Measurements from ENCODE around the gene AMDHD2. TPM values are rescaled to one million over a fixed set of nuclear protein-coding genes. Genes with fewer than 3 reads are reported as not detected.
"Not testable (repeated sequence)": the region's sequence is repeated elsewhere in the genome, so short reads cannot be mapped to it uniquely, and the experiment has no call there.

The AMDHD2 gene
- total and polyA plus RNA-seq, 2 experiments from 2014 or later: 20.2 to 68.1 TPM

DNA sequence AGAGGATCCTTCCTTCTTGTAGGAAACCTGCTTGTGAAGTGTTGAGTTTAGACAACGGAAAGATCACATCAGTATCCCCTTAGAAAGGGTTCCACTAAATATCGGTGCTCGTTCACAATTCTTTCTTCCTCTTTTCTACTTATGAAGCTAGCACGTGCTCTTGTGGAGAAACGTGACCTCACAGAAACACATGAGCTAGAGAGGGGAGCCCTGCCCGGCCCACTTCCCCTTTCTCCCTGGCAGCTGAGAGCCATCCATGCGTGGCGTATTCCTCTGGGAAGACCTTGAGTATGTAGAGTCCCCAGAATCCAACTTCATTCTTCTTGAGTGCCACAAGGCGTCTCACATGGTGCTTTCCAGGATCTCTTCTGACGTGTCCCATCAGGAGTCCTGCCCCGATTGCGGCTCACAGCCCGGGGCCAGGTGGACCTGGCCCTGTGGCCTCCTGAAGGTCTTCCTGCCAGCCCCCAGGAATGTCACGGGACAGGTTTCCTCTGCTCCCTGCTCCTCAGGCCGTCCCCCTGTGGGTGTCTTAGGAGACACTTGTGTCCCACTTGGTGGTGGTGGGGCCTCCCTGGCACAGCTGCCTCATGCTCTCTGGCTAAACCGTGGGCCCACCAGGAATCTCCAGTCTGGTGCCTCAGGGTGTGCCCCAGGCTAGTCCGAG, 40.1 kb downstream of the AMDHD2 start:
- H3K27me3 ChIP-seq (ENCODE audit: insufficient read depth); H3K27me3 Mint-ChIP-seq (ENCODE audit: insufficient read depth, low read depth, poor library complexity); H3K4me1 Mint-ChIP-seq; H2AFZ ChIP-seq; H3K4me1 ChIP-seq (ENCODE audit: insufficient read depth); H3K9me2 ChIP-seq (ENCODE audit: insufficient read depth); H3K27ac ChIP-seq (ENCODE audit: low read depth); H3K4me3 ChIP-seq; H3F3A ChIP-seq (replicated peaks; ENCODE audit: low read depth); H4K20me1 ChIP-seq (replicated peaks; ENCODE audit: insufficient read depth); H3K79me2 ChIP-seq (replicated peaks; ENCODE audit: insufficient read depth); H3K4me2 ChIP-seq; H3K36me3 ChIP-seq (ENCODE audit: insufficient read depth); H3K9me3 Mint-ChIP-seq; H3K4me3 Mint-ChIP-seq; DNase-seq (ENCODE audit: low spot score); H3K27ac Mint-ChIP-seq; H3K36me3 Mint-ChIP-seq (ENCODE audit: low read depth): not testable (repeated sequence)
- ATAC-seq: peak; percentile 66

DNA sequence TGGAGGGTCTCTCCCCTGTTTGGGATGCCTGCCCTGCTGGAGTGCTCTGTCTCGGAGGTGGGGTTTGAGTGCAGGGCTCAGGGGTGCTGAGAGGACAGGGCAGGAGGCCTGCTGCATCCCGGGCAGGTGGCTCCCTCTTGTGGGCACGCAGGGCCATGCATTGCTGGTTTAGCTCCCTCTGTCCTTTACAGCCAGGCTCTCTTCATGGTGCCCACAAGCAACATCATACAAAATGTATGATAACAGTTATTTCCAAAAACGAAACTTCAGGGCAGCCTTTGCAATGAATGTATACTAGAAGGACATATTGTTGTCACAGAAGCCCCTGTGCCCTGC, 40.6 kb downstream of the AMDHD2 start:
- H3K4me2 ChIP-seq; H3K27ac ChIP-seq (ENCODE audit: low read depth); H3F3A ChIP-seq (replicated peaks; ENCODE audit: low read depth); H3K4me3 Mint-ChIP-seq; H3K9me2 ChIP-seq (ENCODE audit: insufficient read depth); H3K36me3 ChIP-seq (ENCODE audit: insufficient read depth); H4K20me1 ChIP-seq (replicated peaks; ENCODE audit: insufficient read depth); H3K36me3 Mint-ChIP-seq (ENCODE audit: low read depth); H2AFZ ChIP-seq; DNase-seq (ENCODE audit: low spot score); H3K27me3 ChIP-seq (ENCODE audit: insufficient read depth); H3K4me1 Mint-ChIP-seq; H3K27me3 Mint-ChIP-seq (ENCODE audit: insufficient read depth, low read depth, poor library complexity); H3K79me2 ChIP-seq (replicated peaks; ENCODE audit: insufficient read depth); H3K4me1 ChIP-seq (ENCODE audit: insufficient read depth); H3K4me3 ChIP-seq; H3K9me3 Mint-ChIP-seq; H3K27ac Mint-ChIP-seq: not testable (repeated sequence)
- TF ChIP-seq, protein P1, sequence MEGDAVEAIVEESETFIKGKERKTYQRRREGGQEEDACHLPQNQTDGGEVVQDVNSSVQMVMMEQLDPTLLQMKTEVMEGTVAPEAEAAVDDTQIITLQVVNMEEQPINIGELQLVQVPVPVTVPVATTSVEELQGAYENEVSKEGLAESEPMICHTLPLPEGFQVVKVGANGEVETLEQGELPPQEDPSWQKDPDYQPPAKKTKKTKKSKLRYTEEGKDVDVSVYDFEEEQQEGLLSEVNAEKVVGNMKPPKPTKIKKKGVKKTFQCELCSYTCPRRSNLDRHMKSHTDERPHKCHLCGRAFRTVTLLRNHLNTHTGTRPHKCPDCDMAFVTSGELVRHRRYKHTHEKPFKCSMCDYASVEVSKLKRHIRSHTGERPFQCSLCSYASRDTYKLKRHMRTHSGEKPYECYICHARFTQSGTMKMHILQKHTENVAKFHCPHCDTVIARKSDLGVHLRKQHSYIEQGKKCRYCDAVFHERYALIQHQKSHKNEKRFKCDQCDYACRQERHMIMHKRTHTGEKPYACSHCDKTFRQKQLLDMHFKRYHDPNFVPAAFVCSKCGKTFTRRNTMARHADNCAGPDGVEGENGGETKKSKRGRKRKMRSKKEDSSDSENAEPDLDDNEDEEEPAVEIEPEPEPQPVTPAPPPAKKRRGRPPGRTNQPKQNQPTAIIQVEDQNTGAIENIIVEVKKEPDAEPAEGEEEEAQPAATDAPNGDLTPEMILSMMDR (conservative IDR thresholded peaks at IDR 0.05; ENCODE audit: low read depth in 2 of 2): peak in 1 of 2 experiments; percentile 55; a peak in 2 of 4 replicates
- peak; percentile 96 for ATAC-seq

DNA sequence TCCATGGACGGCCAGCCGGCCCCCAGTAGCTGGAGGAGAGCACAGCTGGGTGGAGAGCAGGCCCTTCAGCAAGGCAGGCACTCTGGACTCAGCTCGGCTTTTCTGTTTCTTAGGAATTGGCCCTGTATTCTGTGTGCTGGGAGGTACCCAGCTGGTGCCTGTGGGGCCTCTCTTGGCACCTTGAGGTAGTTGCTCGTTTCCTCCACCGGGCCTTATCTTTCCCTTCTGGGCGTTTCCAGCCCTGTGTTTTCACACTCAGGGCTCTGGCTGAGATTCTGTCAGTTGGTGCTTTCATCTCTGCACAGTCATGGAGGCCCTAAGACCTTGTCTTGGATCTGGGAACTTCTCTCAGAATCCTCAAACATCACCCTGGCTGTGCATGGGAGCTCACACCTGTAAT, 47.3 kb downstream of the AMDHD2 start:
- not testable (repeated sequence) for H3K27ac ChIP-seq (ENCODE audit: low read depth); H3K9me3 Mint-ChIP-seq; H3K4me3 ChIP-seq; H3K36me3 Mint-ChIP-seq (ENCODE audit: low read depth); H4K20me1 ChIP-seq (replicated peaks; ENCODE audit: insufficient read depth); DNase-seq (ENCODE audit: low spot score); H3K36me3 ChIP-seq (ENCODE audit: insufficient read depth); H3K4me2 ChIP-seq; H3K4me1 Mint-ChIP-seq; H3K27ac Mint-ChIP-seq; ATAC-seq; H3K4me3 Mint-ChIP-seq; H3K9me2 ChIP-seq (ENCODE audit: insufficient read depth); H2AFZ ChIP-seq; H3K4me1 ChIP-seq (ENCODE audit: insufficient read depth); H3F3A ChIP-seq (replicated peaks; ENCODE audit: low read depth); H3K27me3 Mint-ChIP-seq (ENCODE audit: insufficient read depth, low read depth, poor library complexity); H3K79me2 ChIP-seq (replicated peaks; ENCODE audit: insufficient read depth); H3K27me3 ChIP-seq (ENCODE audit: insufficient read depth)

DNA sequence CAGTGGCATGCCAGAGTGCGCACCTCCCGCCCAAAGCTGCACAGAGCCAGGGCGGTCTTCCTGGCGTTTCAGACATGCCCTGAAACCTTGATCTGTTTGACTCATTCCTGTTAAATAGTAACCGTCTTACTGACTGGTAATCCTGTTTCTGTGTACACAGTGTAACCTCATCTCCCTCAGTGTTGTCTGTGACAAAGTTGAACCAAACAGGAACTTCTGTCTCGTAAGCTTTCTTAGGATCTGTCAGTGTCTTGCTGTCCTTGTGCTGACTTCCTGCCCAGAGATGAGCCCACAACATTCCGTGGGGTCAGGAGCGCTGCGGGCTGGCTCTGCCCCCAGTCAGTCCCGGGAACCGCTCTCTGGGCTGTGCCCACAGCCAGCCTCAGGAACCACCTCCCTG, 48.4 kb downstream of the AMDHD2 start:
- not testable (repeated sequence) for H3K27ac ChIP-seq (ENCODE audit: low read depth); H3K4me1 Mint-ChIP-seq; H3K4me1 ChIP-seq (ENCODE audit: insufficient read depth); H3K9me2 ChIP-seq (ENCODE audit: insufficient read depth); H3K27me3 Mint-ChIP-seq (ENCODE audit: insufficient read depth, low read depth, poor library complexity); H3K79me2 ChIP-seq (replicated peaks; ENCODE audit: insufficient read depth); ATAC-seq; H3K4me3 Mint-ChIP-seq; H3K4me2 ChIP-seq; H3K36me3 Mint-ChIP-seq (ENCODE audit: low read depth); H3K27ac Mint-ChIP-seq; H2AFZ ChIP-seq; H3K9me3 Mint-ChIP-seq; H4K20me1 ChIP-seq (replicated peaks; ENCODE audit: insufficient read depth); H3F3A ChIP-seq (replicated peaks; ENCODE audit: low read depth); H3K36me3 ChIP-seq (ENCODE audit: insufficient read depth); DNase-seq (ENCODE audit: low spot score); H3K27me3 ChIP-seq (ENCODE audit: insufficient read depth); H3K4me3 ChIP-seq

DNA sequence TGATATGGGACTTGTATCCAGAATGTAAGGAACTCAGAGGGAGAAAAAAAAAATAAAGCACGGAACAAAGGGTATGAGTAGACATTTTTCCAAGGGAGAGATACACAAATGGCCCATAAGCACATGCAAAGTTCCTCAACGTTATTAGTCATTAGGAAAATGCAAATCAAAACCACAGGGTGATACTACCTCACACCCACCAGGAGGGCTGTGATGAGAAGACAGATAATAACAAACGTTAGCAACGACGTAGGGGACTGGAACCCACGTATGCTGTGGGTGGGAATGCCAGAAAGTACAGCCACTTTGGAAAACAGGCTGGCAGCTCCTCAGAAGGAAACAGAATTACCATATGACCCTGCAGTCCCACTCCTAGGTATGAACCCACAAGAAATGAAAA, 52.5 kb downstream of the AMDHD2 start:
- not testable (repeated sequence) for H3K4me3 ChIP-seq; H3K4me3 Mint-ChIP-seq; H4K20me1 ChIP-seq (replicated peaks; ENCODE audit: insufficient read depth); H2AFZ ChIP-seq; H3K36me3 Mint-ChIP-seq (ENCODE audit: low read depth); H3F3A ChIP-seq (replicated peaks; ENCODE audit: low read depth); H3K79me2 ChIP-seq (replicated peaks; ENCODE audit: insufficient read depth); ATAC-seq; H3K27me3 Mint-ChIP-seq (ENCODE audit: insufficient read depth, low read depth, poor library complexity); H3K36me3 ChIP-seq (ENCODE audit: insufficient read depth); H3K9me3 Mint-ChIP-seq; H3K4me2 ChIP-seq; H3K27ac ChIP-seq (ENCODE audit: low read depth); H3K9me2 ChIP-seq (ENCODE audit: insufficient read depth); H3K27me3 ChIP-seq (ENCODE audit: insufficient read depth); H3K4me1 ChIP-seq (ENCODE audit: insufficient read depth); H3K4me1 Mint-ChIP-seq; H3K27ac Mint-ChIP-seq; DNase-seq (ENCODE audit: low spot score)

DNA sequence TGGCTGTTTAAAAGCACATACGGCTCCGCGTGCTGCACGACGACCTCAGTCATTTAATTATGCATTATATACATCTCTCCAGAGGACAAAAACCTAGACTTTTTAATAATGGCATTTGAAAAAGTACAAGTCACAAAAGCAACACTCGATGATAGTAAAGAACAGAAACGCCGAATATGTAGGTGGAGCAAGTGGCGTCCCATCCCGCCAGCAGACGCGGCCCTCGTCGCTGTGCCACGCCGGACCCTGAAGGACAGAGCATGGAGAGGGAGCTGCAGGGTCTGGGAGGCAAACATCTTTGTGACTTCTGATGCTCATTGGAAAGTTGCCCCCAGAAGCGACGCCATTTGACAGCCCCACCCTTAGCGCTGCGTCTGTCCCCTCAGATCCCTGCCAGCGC, 55.7 kb downstream of the AMDHD2 start:
- H3K36me3 ChIP-seq (ENCODE audit: insufficient read depth); H3K4me1 ChIP-seq (ENCODE audit: insufficient read depth); H3K36me3 Mint-ChIP-seq (ENCODE audit: low read depth); ATAC-seq; H4K20me1 ChIP-seq (replicated peaks; ENCODE audit: insufficient read depth); H3K27ac Mint-ChIP-seq; H3K9me2 ChIP-seq (ENCODE audit: insufficient read depth); H3K4me1 Mint-ChIP-seq; H3K4me3 Mint-ChIP-seq; H3K27me3 Mint-ChIP-seq (ENCODE audit: insufficient read depth, low read depth, poor library complexity); H3K9me3 Mint-ChIP-seq; H3K79me2 ChIP-seq (replicated peaks; ENCODE audit: insufficient read depth); H3K4me2 ChIP-seq; DNase-seq (ENCODE audit: low spot score); H2AFZ ChIP-seq; H3F3A ChIP-seq (replicated peaks; ENCODE audit: low read depth); H3K27ac ChIP-seq (ENCODE audit: low read depth); H3K27me3 ChIP-seq (ENCODE audit: insufficient read depth); H3K4me3 ChIP-seq: not testable (repeated sequence)

All from GM23338 (cell line).